Prostate gland (tissue), 2 donors: ENCODE measurements around the gene TIPRL.

Experiments used
- CTCF ChIP-seq, 4 experiments: fragments of 200-600 bp in 2 of 4; fragments of 450-650 bp in 2 of 4; sonication (generic) in 2 of 4; IDR thresholded peaks; 1 replicate in 3 of 4; 2 replicates in 1 of 4; pipeline ENCODE4 v1.5.1; 2016 to 2019; ENCODE audit warnings: antibody characterized with exemption in 4 of 4, mild to moderate bottlenecking in 2 of 4, moderate library complexity in 2 of 4
- POLR2A ChIP-seq: fragments of 450-650 bp; IDR thresholded peaks from one replicate; pipeline ENCODE4 v1.6.1; 2016; ENCODE audit warnings: antibody characterized with exemption, mild to moderate bottlenecking
- POLR2AphosphoS5 ChIP-seq: sonication (generic); formaldehyde crosslinking; IDR thresholded peaks from one replicate; pipeline ENCODE4 v1.6.1; 2017; ENCODE audit warnings: antibody characterized with exemption

GRCh38 chr1:168236836-168237611, 58.3 kb downstream of the TIPRL start:
- TF ChIP-seq CTCF (IDR thresholded peaks at IDR 0.05): no peak
- no peak for TF ChIP-seq POLR2AphosphoS5
- TF ChIP-seq POLR2A: no peak
